Peyer's patch (tissue), 4 donors: ENCODE results near the gene B4GALT4.
"Not testable (repeated sequence)": the region's sequence is repeated elsewhere in the genome, so short reads cannot be mapped to it uniquely, and the experiment has no call there.

Experiments
- POLR2A ChIP-seq, 2 donors: fragments of 450-650 bp; IDR thresholded peaks; one replicate each; pipeline ENCODE4 v1.5.1; 2017; ENCODE audit warnings: antibody characterized with exemption in 2 of 2, mild to moderate bottlenecking in 2 of 2, moderate library complexity in 2 of 2
- TF ChIP-seq, protein P1 (sequence below), 6 experiments: fragments of 450-650 bp in 4 of 6; fragments of 200-600 bp in 2 of 6; sonication (generic) in 1 of 6; IDR thresholded peaks; one replicate each; pipeline ENCODE4 v1.5.1; 2017 to 2019; ENCODE audit warnings: antibody characterized with exemption in 6 of 6, mild to moderate bottlenecking in 3 of 6, moderate library complexity in 1 of 6

- not testable (repeated sequence) for TF ChIP-seq POLR2A (IDR thresholded peaks at IDR 0.05)
- TF ChIP-seq, protein P1, sequence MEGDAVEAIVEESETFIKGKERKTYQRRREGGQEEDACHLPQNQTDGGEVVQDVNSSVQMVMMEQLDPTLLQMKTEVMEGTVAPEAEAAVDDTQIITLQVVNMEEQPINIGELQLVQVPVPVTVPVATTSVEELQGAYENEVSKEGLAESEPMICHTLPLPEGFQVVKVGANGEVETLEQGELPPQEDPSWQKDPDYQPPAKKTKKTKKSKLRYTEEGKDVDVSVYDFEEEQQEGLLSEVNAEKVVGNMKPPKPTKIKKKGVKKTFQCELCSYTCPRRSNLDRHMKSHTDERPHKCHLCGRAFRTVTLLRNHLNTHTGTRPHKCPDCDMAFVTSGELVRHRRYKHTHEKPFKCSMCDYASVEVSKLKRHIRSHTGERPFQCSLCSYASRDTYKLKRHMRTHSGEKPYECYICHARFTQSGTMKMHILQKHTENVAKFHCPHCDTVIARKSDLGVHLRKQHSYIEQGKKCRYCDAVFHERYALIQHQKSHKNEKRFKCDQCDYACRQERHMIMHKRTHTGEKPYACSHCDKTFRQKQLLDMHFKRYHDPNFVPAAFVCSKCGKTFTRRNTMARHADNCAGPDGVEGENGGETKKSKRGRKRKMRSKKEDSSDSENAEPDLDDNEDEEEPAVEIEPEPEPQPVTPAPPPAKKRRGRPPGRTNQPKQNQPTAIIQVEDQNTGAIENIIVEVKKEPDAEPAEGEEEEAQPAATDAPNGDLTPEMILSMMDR (IDR thresholded peaks at IDR 0.05) = not testable (repeated sequence)
These were observed 29.5 kb upstream of the B4GALT4 start for GRCh38 chr3:119270212-119270611.
